NB4 (cell line): ENCODE data around the gene LRRC30.

Experiments used
- CTCF ChIP-seq: IDR thresholded peaks from one replicate; pipeline ENCODE4 v1.5.1; 2012; ENCODE audit warnings: low read depth, low read length
- MAX ChIP-seq: IDR thresholded peaks from 2 replicates; pipeline ENCODE4 v1.6.1; 2011; ENCODE audit warnings: low read depth, low read length

- TF ChIP-seq CTCF (no peak), MAX (no peak)
These were observed 33.0 kb upstream of the LRRC30 start for GRCh38 chr18:7197854-7198253.
